Measurements from ENCODE around the gene OR2S2.

OR2S2 gene

DNA sequence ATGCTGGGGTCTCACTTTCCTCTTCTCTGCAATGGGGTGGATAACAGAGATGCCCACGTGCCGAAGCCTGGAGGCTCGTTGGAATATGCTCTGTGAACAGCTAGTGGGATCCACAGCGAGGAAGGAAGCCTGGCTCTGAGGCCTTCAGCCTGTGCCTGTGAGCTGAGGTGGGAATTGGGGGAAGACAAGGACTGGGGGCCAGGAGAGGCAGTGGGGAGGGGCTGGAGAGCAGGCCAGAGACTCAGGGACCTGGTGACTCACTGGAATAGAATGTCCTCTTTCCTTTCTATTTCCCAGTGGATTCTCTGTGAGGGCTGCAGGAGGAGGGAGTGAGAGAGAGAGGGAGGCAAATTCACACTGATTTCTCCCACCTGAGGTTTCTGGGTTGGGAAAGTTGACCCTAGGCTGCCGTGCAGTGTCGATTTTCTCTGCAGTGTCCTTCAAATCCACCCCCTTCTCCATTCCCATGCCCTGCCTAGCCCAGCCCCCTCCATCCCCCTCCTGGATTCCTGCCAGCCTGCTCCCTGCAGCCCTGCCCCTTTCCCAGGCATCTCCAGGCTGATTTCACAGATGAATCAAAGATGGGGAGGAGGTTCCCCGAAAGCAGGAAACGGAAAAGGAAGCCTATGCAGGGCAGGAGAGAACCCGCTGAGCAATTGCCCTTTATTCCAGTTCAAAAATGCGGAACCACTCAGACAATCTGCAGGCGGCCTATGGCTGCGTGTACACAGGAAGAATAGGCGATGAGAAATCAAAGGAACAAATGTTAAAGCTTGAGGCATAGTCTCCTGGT lies 50.0 kb downstream of the OR2S2 start:
- DNase-seq: no peak

Data from cortex of kidney (tissue), 1 donor.